ENCODE results near the gene CPXM2.

DNA sequence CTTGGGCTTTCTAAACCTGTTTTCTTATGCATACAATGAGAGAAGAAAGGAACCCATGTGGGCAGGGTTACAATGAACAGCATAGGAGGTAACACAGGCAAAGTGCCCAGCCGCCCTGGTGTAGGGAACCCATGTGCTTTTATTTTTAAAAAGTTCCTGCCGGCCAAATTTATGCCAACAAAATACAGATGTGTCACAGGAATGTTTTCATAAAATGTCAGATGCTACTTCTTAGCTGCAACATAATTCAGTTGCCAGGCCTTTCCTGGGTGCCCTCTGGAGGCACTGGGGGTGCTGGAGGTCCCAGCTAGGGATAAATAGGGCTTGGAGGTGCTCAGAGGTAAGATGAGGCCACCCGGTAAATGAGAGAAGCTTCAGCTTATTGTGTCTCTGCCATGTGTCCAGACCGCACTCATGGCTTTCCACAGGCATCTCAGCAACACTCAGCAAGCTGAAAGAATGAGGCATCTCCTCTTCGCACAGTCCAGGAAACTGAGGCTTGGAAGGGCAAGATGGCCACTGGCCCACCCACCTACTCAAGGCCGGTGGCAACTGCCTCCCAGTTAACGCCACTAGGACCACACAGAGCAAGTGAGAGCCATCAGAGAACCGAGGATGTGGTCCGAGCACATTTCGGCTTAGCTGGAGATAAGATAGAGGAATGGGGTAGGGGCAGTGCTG is 58.3 kb downstream of the CPXM2 start:
- no peak for TF ChIP-seq POLR2A (IDR thresholded peaks at IDR 0.05; ENCODE audit: low read depth)
- TF ChIP-seq, protein P1, sequence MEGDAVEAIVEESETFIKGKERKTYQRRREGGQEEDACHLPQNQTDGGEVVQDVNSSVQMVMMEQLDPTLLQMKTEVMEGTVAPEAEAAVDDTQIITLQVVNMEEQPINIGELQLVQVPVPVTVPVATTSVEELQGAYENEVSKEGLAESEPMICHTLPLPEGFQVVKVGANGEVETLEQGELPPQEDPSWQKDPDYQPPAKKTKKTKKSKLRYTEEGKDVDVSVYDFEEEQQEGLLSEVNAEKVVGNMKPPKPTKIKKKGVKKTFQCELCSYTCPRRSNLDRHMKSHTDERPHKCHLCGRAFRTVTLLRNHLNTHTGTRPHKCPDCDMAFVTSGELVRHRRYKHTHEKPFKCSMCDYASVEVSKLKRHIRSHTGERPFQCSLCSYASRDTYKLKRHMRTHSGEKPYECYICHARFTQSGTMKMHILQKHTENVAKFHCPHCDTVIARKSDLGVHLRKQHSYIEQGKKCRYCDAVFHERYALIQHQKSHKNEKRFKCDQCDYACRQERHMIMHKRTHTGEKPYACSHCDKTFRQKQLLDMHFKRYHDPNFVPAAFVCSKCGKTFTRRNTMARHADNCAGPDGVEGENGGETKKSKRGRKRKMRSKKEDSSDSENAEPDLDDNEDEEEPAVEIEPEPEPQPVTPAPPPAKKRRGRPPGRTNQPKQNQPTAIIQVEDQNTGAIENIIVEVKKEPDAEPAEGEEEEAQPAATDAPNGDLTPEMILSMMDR (IDR thresholded peaks at IDR 0.05): no peak

Data from esophagus muscularis mucosa (tissue), 3 donors.